ENCODE results near the gene WDFY3.

The WDFY3 gene

GRCh38 chr4:84661191-84661939 lies 305.1 kb downstream of the WDFY3 start:
- ChIA-PET CTCF (no interaction called here), POLR2A (no interaction called here)
- DNase-seq (ENCODE audit: extremely low spot score): no peak
- no peak for TF ChIP-seq FOXA1 (IDR thresholded peaks at IDR 0.05)
- no peak for TF ChIP-seq L3MBTL2 (conservative IDR thresholded peaks at IDR 0.05)
- TF ChIP-seq FOXM1 (IDR thresholded peaks at IDR 0.05; ENCODE audit: borderline replicate concordance): no peak
- no peak for TF ChIP-seq NFRKB (IDR thresholded peaks at IDR 0.05)
- no peak for TF ChIP-seq ARNT (IDR thresholded peaks at IDR 0.05)
- no peak for TF ChIP-seq FOXK2 (IDR thresholded peaks at IDR 0.05)
- no peak for TF ChIP-seq SP1 (IDR thresholded peaks at IDR 0.05)
- TF ChIP-seq PKNOX1 (IDR thresholded peaks at IDR 0.05): no peak
- no peak for TF ChIP-seq LEF1 (IDR thresholded peaks at IDR 0.05; ENCODE audit: borderline replicate concordance)
- TF ChIP-seq ELF4 (IDR thresholded peaks at IDR 0.05): no peak
- no peak for TF ChIP-seq ZNF384 (IDR thresholded peaks at IDR 0.05)
- no peak for TF ChIP-seq SUZ12 (IDR thresholded peaks at IDR 0.05)
- no peak for TF ChIP-seq CTBP1 (IDR thresholded peaks at IDR 0.05; ENCODE audit: borderline replicate concordance)
- no peak for TF ChIP-seq TARDBP (IDR thresholded peaks at IDR 0.05)
- TF ChIP-seq HDGF (IDR thresholded peaks at IDR 0.05; ENCODE audit: borderline replicate concordance): no peak

- DNase-seq (ENCODE audit: extremely low spot score): no peak
- TF ChIP-seq ARNT (IDR thresholded peaks at IDR 0.05): no peak
- TF ChIP-seq FOXM1 (IDR thresholded peaks at IDR 0.05; ENCODE audit: borderline replicate concordance): no peak
- no peak for TF ChIP-seq NFRKB (IDR thresholded peaks at IDR 0.05)
- no peak for TF ChIP-seq SUZ12 (IDR thresholded peaks at IDR 0.05)
- TF ChIP-seq CTBP1 (IDR thresholded peaks at IDR 0.05; ENCODE audit: borderline replicate concordance): no peak
- TF ChIP-seq BHLHE40 (IDR thresholded peaks at IDR 0.05; ENCODE audit: borderline replicate concordance): no peak
- TF ChIP-seq TARDBP (IDR thresholded peaks at IDR 0.05): no peak
- ChIA-PET CTCF (no interaction called here), POLR2A (no interaction called here)
Observed at GRCh38 chr4:84660606-84661005, 305.9 kb downstream of the WDFY3 start.

GRCh38 chr4:84652478-84652877 lies 314.0 kb downstream of the WDFY3 start:
- ChIA-PET CTCF (no interaction called here), POLR2A (no interaction called here)
- TF ChIP-seq TARDBP (IDR thresholded peaks at IDR 0.05): no peak
- no peak for DNase-seq (ENCODE audit: extremely low spot score)

- DNase-seq (ENCODE audit: extremely low spot score): no peak
- TF ChIP-seq PKNOX1 (IDR thresholded peaks at IDR 0.05) (no peak), FOXA1 (IDR thresholded peaks at IDR 0.05) (no peak), SUZ12 (IDR thresholded peaks at IDR 0.05) (no peak), NFRKB (IDR thresholded peaks at IDR 0.05) (no peak), L3MBTL2 (conservative IDR thresholded peaks at IDR 0.05) (no peak), FOXK2 (IDR thresholded peaks at IDR 0.05) (no peak), ELF4 (IDR thresholded peaks at IDR 0.05) (no peak), CTBP1 (IDR thresholded peaks at IDR 0.05; ENCODE audit: borderline replicate concordance) (no peak)
- POLR2A ChIA-PET: no interaction called here
- CTCF ChIA-PET: no interaction called here
Observed at GRCh38 chr4:84651499-84651898, 315.0 kb downstream of the WDFY3 start.

- ChIA-PET POLR2A (no interaction called here), CTCF (no interaction called here)
- DNase-seq (ENCODE audit: extremely low spot score): no peak
- TF ChIP-seq BHLHE40 (IDR thresholded peaks at IDR 0.05; ENCODE audit: borderline replicate concordance) (no peak), HDGF (IDR thresholded peaks at IDR 0.05; ENCODE audit: borderline replicate concordance) (no peak), ARNT (IDR thresholded peaks at IDR 0.05) (no peak), FOXK2 (IDR thresholded peaks at IDR 0.05) (no peak), TARDBP (IDR thresholded peaks at IDR 0.05) (no peak), FOXA1 (IDR thresholded peaks at IDR 0.05) (no peak), LEF1 (IDR thresholded peaks at IDR 0.05; ENCODE audit: borderline replicate concordance) (no peak), CTBP1 (IDR thresholded peaks at IDR 0.05; ENCODE audit: borderline replicate concordance) (no peak), NFRKB (IDR thresholded peaks at IDR 0.05) (no peak), L3MBTL2 (conservative IDR thresholded peaks at IDR 0.05) (no peak), SP1 (IDR thresholded peaks at IDR 0.05) (no peak), SUZ12 (IDR thresholded peaks at IDR 0.05) (no peak), PKNOX1 (IDR thresholded peaks at IDR 0.05) (no peak), ZNF384 (IDR thresholded peaks at IDR 0.05) (no peak), FOXM1 (IDR thresholded peaks at IDR 0.05; ENCODE audit: borderline replicate concordance) (no peak), ELF4 (IDR thresholded peaks at IDR 0.05) (no peak)
Observed at GRCh38 chr4:84648863-84649647, 317.4 kb downstream of the WDFY3 start.

GRCh38 chr4:84648178-84648577 lies 318.3 kb downstream of the WDFY3 start:
- TF ChIP-seq NFRKB (IDR thresholded peaks at IDR 0.05) (no peak), L3MBTL2 (conservative IDR thresholded peaks at IDR 0.05) (no peak), PKNOX1 (IDR thresholded peaks at IDR 0.05) (no peak), FOXA1 (IDR thresholded peaks at IDR 0.05) (no peak), ZNF384 (IDR thresholded peaks at IDR 0.05) (no peak), LEF1 (IDR thresholded peaks at IDR 0.05; ENCODE audit: borderline replicate concordance) (no peak), SUZ12 (IDR thresholded peaks at IDR 0.05) (no peak), CTBP1 (IDR thresholded peaks at IDR 0.05; ENCODE audit: borderline replicate concordance) (no peak), TARDBP (IDR thresholded peaks at IDR 0.05) (no peak), ELF4 (IDR thresholded peaks at IDR 0.05) (no peak), FOXM1 (IDR thresholded peaks at IDR 0.05; ENCODE audit: borderline replicate concordance) (no peak)
- no peak for DNase-seq (ENCODE audit: extremely low spot score)
- ChIA-PET CTCF (no interaction called here), POLR2A (no interaction called here)
